ENCODE data around the gene PDCD11.

Gene PDCD11

GRCh38 chr10:103451091-103451813, 54.8 kb downstream of the PDCD11 start:
- peak; percentile 76 for DNase-seq (ENCODE audit: low read depth, low spot score)

GRCh38 chr10:103451831-103452505, 55.5 kb downstream of the PDCD11 start, which contains the start of gene CALHM2:
CALHM2 (minus strand) TSS chr10:103452370; CDS start chr10:103449941, 2,429 bp downstream.
- peak; percentile 85 for DNase-seq (ENCODE audit: low read depth, low spot score)

- DNase-seq (ENCODE audit: low read depth, low spot score) = peak; percentile 23
Measured at GRCh38 chr10:103452506-103453230, 56.2 kb downstream of the PDCD11 start.

- no peak for DNase-seq (ENCODE audit: low read depth, low spot score)
Measured at GRCh38 chr10:103454026-103454425, 57.6 kb downstream of the PDCD11 start.

- no peak for DNase-seq (ENCODE audit: low read depth, low spot score)
Measured at GRCh38 chr10:103455235-103455634, 58.8 kb downstream of the PDCD11 start.

- DNase-seq (ENCODE audit: low read depth, low spot score) = no peak
Measured at GRCh38 chr10:103456074-103456660, 59.7 kb downstream of the PDCD11 start.

GRCh38 chr10:103457176-103457712, 60.8 kb downstream of the PDCD11 start:
- no peak for DNase-seq (ENCODE audit: low read depth, low spot score)

- no peak for DNase-seq (ENCODE audit: low read depth, low spot score)
Measured at GRCh38 chr10:103457896-103458583, 61.6 kb downstream of the PDCD11 start.

GRCh38 chr10:103458720-103459119, 62.3 kb downstream of the PDCD11 start, which contains the start of gene CALHM1:
CALHM1 (minus strand) TSS chr10:103458900; CDS start chr10:103458751, 149 bp downstream.
- DNase-seq (ENCODE audit: low read depth, low spot score) = peak; percentile 74

GRCh38 chr10:103459615-103460014, 63.2 kb downstream of the PDCD11 start:
- no peak for DNase-seq (ENCODE audit: low read depth, low spot score)

GRCh38 chr10:103463499-103463898, 67.1 kb downstream of the PDCD11 start:
- no peak for DNase-seq (ENCODE audit: low read depth, low spot score)

GRCh38 chr10:103465411-103466179, 69.2 kb downstream of the PDCD11 start:
- no peak for DNase-seq (ENCODE audit: low read depth, low spot score)

- no peak for DNase-seq (ENCODE audit: low read depth, low spot score)
Measured at GRCh38 chr10:103466734-103467133, 70.3 kb downstream of the PDCD11 start.

GRCh38 chr10:103467406-103467805, 71.0 kb downstream of the PDCD11 start:
- DNase-seq (ENCODE audit: low read depth, low spot score) = no peak

GRCh38 chr10:103469201-103469600, 72.8 kb downstream of the PDCD11 start:
- DNase-seq (ENCODE audit: low read depth, low spot score) = no peak

- DNase-seq (ENCODE audit: low read depth, low spot score) = no peak
Measured at GRCh38 chr10:103470761-103471653, 74.6 kb downstream of the PDCD11 start.

GRCh38 chr10:103472005-103472404, 75.6 kb downstream of the PDCD11 start:
- DNase-seq (ENCODE audit: low read depth, low spot score) = no peak

- DNase-seq (ENCODE audit: low read depth, low spot score) = no peak
Measured at GRCh38 chr10:103473261-103473671, 76.8 kb downstream of the PDCD11 start.

GRCh38 chr10:103474077-103474476, 77.7 kb downstream of the PDCD11 start:
- DNase-seq (ENCODE audit: low read depth, low spot score) = no peak
